HG02973 (cell line): ENCODE data around the gene GABRD.

Experiments used
- ATAC-seq: cut with Tn5 transposase; IDR thresholded peaks from one replicate; pipeline ENCODE4 v1.9.1; 2021; ENCODE audit warnings: moderate library complexity; ENCODE audit not compliant: unreplicated experiment

Gene GABRD

DNA sequence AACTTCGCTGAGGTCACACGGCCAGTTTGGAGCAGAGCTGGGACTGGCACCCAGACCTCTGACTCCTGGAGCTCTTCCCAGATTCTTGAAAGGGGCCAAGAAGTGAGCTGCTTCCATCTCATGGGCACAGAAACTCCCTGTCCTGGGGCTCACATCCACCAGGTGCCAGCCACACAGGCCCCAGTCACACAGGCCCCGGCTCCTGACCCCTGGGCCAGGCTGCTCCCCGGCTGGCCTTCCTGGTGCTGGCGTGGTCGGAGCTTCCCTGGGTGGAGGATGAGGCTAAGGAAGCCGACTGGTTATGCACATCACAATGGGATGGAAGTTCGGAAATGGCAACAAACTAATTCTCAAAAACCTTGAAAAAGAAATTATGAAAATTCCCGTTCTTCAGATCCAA is 3.0 kb upstream of the GABRD start:
- no peak for ATAC-seq

DNA sequence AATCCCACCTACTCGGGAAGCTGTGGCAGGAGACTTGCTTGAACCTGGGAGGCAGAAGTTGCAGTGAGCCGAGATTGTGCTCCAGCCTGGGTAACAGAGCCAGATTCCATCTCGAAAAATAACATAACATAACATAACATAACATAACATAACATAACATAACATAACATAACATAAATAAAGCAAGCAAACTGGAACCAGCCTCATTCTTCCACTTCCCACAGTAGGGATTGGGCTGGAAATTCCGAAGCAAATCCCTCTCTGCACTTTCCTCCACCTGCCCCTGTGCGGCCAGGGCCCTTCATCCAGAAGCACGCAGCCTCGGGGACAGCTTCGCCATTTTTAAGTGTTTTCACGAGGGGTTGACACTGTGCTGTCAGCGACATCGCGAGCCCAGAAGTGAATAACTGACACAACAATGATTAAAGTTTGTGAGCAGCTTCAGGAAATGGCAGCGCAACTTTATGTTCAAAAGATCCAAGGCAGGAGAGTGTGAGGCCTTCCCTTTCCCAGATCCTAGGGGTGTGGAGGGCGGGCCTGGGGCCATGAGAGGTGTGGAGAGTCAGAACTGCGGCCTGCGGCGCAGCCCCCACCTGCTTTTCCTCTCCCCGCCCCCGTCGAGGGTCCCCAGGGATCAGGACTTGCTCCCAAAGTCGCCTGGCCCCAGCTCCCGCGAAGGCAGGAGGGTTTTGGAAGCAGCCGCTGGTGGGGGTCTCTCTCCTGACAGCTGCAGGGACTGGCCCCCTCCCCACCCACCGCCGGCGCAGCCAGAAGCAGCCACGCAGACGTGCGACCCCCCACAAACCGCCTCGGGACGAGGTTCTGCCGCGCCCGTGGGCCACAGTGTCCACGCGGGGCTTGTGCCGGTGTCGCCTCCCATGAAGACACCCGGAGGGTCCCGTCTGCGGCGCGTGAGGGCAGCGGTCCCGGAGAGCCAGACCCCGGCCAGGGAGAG is 651 bp upstream of the GABRD start:
- no peak for ATAC-seq

DNA sequence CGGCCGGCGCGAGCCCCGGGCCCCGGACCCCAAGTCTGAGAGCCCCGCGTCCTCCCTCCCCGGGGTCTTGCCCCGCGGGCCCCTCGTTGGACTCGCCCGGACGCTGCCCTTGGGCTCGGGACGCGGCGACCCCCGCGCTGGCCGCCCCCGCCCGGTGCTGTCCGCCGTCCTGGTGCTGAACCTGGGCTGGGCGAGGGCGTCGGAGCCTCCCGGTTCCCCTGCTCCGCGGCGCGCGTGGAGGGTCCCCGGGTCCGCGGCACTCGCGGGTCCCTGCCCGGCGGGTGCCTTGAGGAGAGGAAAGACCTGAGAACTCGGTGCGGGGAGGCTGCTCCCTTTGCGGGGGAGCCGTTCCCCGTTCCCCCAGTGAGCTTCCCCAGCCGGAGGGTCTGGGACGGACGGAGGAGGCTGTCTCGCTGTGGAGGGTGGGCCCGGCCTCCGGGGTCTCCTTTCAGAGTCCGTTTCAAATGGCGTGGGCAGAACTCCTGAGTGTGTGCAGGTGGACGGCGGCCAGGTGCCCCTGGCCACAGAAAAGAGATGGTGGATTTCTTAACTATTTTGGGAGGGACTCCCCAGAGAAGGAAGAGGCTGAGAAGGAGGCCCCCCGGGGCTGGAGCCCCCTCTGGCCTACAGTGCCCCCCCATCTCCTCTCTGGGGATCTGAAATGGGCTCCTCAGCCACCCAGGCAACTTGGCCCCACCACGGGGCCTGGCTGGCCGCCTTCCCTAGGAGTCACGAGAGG is 595 bp downstream of the GABRD start:
- no peak for ATAC-seq

DNA sequence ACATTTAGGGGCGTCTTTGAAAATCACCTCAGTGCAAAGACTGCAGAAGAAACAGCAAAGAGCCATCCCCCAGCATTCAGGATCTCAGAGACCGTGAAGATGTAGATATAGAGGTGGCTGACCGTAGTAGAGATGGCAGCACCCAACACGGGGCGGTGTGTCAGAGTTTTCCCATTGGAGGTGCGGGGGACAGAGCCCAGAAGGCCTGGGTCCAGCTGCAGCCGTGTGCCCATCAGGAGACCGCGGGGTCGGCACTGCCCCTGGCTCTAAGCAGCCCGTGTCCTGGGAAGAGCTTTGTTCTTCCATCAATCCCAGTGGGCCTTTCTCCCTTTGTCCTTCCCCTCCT is 1.1 kb downstream of the GABRD start:
- no peak for ATAC-seq

DNA sequence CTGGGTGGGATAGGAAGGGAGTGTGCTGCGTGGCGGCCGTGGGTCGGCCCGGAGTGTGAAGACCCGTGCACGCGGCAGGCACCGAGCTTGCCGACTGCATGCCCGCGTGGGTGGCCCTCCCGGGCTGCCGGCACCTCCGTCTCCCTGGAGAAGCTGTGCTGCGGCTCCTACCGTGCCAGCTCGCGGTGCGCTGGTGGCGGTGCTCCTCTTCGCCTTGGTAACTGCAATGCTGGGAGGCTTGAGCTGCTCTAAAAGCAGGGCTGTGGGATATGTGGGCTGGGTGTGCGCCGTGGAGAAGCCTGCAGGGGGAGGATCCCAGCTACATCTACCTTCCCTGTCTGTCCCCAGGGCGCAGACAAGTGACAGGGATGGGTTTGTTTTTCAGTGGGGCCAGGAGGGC is 2.4 kb downstream of the GABRD start:
- no peak for ATAC-seq

DNA sequence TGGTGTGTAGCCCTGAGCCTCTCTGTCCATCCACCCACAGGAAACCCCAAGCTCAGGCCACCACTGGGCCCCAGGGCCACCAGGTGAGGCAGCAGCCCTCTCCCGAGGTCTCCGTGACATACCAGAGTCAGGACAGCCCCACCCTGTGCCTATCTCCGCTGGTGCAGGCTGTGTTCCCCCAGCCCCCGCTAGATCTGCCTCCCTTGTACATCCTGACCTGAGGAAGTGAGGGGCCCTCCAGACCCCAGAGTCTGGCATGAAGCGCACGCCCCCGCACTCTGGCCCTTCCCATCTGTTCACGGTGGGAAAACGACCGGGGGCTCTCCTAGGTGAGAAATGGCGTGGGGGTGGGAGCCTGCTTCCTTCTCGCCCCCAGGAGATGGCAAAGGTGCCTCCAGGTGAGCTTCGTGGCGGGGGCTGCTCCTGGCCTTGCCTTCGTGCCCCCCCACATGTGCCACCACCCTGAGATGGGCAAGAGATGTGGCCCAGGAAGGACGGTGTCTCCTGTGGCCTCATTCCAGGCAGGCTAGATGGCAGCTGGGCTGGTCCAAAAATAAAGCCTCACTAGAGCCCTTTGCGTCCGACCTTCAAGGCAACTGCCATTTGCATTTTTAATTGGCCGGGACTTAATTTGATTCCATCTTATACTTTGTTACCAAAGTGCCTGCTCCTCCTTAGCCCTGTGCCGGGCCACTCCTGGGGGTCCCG is 3.1 kb downstream of the GABRD start:
- ATAC-seq: no peak

DNA sequence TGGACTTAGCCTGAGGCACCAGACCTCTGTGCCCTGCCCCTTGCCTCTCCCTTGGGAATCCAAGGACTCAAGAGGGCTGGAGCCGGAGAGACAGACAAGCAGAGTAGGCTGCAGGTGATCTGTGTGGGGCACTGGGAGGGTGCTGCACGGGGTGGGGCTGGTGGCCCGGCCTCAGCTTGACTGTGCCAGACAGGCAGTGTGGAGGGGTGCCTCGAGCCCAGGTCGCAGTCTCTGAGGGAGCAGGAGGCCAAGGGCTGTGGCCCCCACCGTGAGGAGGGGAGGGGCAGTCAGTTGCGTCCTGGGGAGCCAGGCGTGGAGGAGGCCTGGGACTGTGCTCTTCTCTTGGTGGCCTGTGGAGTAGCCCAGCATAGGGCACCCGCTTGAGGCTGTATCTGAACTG is 4.0 kb downstream of the GABRD start:
- no peak for ATAC-seq

DNA sequence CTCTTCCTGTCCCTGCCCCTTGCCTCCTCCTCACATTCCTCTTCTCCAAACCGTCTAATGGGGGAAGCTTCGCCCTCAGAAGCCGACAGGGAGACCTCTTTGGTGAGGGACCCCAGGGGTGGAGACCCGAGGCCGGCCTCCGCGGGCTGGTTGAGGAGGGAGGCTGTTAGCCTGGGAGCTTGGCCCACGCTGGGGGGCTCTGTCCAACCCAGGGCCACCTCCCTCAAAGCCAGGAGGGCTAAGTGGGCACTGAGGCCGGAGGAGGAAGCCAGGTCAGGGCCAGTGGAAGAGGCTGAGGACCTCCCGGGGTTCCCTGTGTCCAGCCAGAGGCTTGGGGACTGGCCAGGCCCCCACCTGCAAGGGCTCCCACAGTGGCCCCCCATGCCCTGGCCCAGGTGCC is 5.3 kb downstream of the GABRD start:
- no peak for ATAC-seq

DNA sequence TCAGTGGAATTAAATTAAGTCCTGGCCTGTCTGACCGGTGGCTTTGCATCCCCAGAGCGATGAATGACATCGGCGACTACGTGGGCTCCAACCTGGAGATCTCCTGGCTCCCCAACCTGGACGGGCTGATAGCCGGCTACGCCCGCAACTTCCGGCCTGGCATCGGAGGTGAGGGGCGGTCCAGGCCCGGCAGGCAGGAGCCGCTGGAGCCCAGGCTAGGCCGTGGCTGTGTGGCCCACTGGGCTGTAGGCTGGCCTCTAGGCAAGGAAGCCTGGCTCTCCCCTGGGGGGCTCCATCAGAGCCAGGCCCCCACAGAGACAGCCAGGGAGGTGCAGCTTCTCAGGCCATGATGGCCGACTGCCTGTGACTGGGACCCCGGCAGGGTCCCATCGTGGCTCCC is 5.7 kb downstream of the GABRD start:
- ATAC-seq: no peak

DNA sequence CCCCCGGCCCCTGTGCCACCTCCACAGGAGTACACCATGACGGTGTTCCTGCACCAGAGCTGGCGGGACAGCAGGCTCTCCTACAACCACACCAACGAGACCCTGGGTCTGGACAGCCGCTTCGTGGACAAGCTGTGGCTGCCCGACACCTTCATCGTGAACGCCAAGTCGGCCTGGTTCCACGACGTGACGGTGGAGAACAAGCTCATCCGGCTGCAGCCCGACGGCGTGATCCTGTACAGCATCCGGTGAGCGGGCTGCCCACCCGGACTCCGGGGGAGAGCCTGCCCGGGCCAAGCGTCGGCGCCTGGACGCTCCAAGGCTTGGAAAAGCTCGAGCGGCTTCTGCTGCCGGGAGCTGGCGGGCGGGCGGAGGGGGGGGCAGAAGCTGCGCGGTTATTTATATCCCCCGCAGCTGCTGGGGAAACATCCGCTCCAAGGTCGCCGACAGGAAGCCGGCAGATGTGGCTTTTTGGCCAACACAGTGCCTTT is 6.4 kb downstream of the GABRD start:
- no peak for ATAC-seq

DNA sequence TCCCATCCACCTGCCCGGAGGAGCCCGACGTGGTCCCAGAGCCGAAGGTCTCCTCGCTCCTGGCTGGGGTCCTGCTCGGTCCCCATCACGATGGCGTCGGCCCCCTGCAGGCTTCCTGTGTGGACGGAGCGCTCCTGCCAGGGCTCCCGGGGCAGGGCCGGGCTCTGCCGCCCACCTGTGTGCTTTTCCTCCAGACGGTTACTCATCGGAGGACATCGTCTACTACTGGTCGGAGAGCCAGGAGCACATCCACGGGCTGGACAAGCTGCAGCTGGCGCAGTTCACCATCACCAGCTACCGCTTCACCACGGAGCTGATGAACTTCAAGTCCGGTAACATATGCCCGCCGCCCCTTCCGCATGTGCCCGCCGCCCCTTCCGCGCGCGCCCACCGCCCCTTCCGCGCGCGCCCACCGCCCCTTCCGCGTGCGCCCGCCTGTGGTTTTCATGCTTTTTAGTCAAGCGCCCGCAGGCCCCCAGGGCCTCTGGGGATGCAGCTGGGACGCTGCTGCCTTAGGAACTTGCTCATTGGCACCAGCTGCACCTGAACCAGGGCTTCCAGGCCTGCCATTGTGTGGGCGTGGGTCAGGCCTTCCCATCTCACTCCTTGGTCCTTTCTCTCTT is 8.9 kb downstream of the GABRD start:
- ATAC-seq: no peak

DNA sequence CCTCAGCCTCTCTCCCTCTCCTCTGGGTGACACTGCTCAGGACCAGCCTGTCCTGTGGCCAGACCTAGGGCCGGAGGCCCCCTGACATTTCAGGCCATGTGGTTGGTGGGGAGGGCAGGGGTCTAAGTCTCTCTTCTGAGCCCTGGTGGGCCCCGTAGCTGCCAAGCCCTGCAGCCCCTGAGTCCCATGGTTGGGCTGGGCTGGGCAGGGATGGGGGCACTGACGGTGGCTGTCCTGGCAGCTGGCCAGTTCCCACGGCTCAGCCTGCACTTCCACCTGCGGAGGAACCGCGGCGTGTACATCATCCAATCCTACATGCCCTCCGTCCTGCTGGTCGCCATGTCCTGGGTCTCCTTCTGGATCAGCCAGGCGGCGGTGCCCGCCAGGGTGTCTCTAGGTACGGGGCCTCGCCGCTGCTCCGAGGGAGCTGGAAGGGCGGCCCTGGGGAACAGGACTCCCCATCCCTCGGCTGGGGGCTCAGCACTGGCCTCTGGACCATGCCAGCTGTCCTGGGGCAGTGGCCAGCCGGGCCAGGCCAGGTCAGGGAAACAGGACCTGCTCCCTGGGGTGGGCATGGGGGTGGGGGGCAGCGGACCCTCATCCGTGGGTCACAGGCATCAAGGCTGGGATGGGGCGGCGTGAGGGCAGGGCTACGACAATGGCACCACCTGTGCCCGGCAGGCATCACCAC is 9.9 kb downstream of the GABRD start:
- ATAC-seq: no peak

DNA sequence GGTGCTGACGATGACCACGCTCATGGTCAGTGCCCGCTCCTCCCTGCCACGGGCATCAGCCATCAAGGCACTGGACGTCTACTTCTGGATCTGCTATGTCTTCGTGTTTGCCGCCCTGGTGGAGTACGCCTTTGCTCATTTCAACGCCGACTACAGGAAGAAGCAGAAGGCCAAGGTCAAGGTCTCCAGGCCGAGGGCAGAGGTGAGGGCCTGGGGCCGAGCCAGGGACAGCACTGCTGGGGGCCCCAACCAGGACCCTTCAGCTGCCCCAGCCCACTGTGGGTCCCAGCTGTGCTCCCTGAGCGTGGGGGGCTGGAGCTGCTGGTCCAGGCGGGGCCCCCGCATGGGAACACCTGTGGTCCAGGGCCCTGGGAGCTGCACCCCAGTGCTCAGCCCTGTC is 10.4 kb downstream of the GABRD start:
- ATAC-seq: no peak

DNA sequence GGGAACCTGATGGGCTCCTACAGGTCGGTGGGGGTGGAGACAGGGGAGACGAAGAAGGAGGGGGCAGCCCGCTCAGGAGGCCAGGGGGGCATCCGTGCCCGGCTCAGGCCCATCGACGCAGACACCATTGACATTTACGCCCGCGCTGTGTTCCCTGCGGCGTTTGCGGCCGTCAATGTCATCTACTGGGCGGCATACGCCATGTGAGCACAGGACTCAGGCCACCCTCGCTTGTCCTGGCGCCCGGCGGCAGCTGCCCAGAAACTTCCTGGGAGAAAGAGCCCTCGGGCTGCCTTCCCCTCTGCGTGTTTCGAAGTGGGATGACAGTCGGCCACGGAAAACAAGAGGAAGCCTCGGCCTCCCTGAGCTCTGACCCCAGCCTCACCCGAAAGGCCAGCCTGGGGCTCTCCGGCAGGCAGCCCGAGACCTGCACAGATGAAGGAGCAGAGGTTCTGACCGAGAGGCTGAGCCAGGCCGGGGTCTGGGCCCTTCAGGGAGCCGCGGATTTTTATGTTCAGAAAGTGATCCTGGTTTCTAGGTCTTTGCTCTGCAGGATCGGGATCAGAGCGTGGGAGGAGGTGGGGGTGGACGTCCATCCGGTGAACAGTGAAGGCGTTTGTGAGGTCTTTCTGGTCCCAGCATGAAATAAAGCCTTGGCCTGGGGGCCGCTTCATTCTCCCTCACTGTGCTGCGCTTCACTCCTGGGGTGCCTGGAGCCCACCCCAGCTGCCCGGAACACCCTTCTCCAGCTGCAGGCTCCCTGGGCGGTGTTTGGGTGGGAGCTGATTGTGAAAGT is 11.1 kb downstream of the GABRD start:
- ATAC-seq: no peak

DNA sequence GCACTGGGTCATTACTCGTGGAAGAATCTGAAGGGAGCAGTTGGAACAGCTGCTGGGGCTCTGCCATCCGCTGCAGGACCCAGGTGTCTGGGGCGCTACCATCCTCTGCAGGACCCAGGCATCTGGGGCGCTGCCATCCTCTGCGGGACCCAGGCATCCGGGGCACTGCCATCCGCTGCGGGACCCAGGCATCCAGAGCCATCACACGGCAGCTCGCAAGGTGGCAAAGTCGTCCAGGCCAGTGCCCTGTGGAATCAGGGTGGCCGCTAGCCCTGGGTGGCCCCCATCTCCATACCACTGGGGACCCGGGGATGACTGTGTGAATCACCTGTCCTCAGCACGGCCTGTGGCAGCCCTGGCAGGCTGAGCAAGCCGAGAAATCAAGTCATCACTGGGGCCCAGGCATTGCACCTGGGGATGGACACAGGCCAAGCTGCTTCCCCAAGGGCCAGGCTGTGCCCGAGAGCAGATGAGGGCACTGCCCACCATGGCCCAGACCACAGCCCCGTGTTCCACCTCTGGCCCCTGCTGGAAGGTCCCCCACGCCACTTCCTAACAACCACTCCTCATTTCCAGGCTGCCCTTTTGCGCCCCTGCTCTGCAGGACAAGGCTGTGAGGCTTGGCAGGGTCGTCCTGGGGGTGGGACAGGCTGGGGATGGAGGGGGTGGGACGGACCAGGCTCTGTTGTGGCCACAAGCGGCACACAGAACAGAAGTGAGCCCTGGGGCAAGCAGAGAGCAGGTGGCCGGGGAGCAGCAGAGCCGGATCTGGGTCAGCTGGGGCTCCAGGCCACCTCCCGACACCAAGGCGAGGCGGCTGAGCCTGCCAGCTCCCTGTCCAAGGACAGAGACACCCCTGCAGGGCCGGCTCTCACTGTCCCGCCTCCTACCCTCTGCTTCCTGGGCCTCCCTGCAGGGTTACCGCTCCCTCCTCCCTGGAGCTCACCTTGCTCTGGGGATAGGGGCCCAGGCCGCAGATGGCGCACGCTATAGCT is 12.7 kb downstream of the GABRD start:
- ATAC-seq: no peak

DNA sequence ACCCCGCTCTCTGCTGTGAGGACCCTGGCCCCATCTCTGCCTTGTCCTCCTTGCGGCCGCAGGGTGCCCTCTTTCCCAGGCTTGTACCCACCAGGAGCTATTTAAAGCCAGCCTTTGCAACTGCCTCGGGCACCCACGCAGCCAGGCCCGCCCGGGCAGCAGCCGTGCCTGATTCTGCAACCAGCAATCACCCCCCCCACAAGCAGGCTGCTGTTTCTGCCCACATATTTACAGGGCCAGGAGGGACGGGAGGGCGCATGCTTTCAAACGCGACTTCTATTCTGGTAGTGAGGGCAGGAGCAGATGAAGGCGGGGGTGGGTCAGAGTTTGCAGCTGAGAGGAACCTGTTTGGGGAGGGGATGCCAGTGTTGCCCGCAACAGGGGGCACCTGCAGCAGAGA is 13.6 kb downstream of the GABRD start:
- ATAC-seq: no peak

DNA sequence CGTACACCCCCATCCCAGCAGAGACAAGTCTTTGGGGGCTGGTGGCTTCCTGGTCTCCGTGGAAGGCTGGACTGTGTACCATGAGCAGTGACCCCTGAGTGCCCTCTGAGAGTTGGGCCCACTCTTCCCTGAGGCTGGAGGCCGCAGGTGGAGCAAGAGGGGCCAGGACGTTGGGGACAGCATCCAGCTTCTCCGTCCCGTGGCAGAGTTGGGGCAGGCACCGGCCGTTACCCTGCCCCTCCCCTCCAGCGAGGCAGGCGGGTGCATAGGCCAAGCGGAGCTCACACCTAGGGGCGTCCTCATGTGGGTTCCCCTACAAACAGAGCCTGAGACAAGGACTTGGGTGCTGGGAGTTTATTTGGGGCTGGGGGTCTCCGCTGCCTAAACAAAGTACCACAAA is 14.0 kb downstream of the GABRD start:
- no peak for ATAC-seq

DNA sequence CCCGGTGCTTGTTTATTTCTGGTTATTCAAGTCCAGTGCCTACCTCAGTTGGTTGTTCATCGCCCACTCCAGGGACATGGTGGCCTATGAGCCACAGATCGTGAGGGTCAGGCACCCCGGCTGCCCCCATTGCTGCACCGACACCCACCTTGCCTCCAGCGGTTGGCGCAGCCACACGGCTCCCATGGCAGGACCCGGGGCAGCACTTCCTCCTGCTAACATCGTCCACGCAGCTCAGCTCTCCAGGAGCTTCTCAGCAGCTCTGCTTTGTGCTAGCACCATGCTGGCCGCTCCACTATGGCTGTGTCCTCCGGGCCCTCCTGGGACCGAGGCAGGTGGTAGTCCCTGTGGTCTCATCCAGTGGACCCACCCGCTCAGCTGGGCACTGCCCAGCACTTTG is 17.1 kb downstream of the GABRD start:
- ATAC-seq: no peak
